K562 (cell line): ENCODE data around the gene RIMKLA. TPM values are rescaled to one million over a fixed set of nuclear protein-coding genes. Genes with fewer than 3 reads are reported as not detected.
A peak's percentile ranks its signal among the peaks of the same experiment; 100 is the strongest.

Source experiments
- MGA ChIP-seq: fragments of 450-650 bp; IDR thresholded peaks from 2 replicates; pipeline ENCODE4 v1.6.1; 2016; ENCODE audit warnings: mild to moderate bottlenecking, moderate library complexity
- MLLT1 ChIP-seq, 2 experiments: fragments of 450-650 bp; IDR thresholded peaks; 2 replicates each; pipeline ENCODE4 v1.6.1; 2016
- PATZ1 ChIP-seq: fragments of 250-450 bp; sonication (Bioruptor Pico); IDR thresholded peaks from 2 replicates; pipeline ENCODE4 v1.5.0; 2020; ENCODE audit warnings: mild to moderate bottlenecking, borderline replicate concordance
- SETDB1 ChIP-seq: IDR thresholded peaks from one replicate; pipeline ENCODE4 v1.6.1; 2012; ENCODE audit warnings: low read length, control low read depth, inconsistent platforms
- TAF15 ChIP-seq: fragments of 200-400 bp; formaldehyde crosslinking; IDR thresholded peaks from 2 replicates; pipeline ENCODE4 v1.6.1; 2017; ENCODE audit warnings: mild to moderate bottlenecking, low read depth, low read length, moderate library complexity
- THRAP3 ChIP-seq: fragments of 450-650 bp; IDR thresholded peaks from 2 replicates; pipeline ENCODE4 v1.6.1; 2016; ENCODE audit warnings: mild to moderate bottlenecking, inconsistent platforms, borderline replicate concordance
- ZNF23 ChIP-seq: fragments of 250-450 bp; sonication (Bioruptor Pico); IDR thresholded peaks from 2 replicates; pipeline ENCODE4 v1.4.0; 2020; ENCODE audit warnings: mild to moderate bottlenecking
- ZNF324 ChIP-seq: fragments of 250-450 bp; sonication (Bioruptor Pico); IDR thresholded peaks from 2 replicates; pipeline ENCODE4 v1.4.0; 2020; ENCODE audit warnings: mild to moderate bottlenecking
- polyA plus RNA-seq, 8 experiments: library from polyadenylated mRNA; depleted of rRNA in 4 of 8; stranded (reverse) in 5 of 8; unstranded in 3 of 8; fragments of >200 nt; fragmentation: Nextera tagmentation in 2 of 8; fragmentation: Illumina TruSeq in 1 of 8; extraction: Ambion mirVana in 2 of 8; extraction: Trizol in 1 of 8; gene quantifications; 2 replicates each; pipeline versions ENCODE4 v1.2.1 to v1.2.3, GENCODE V29; 2011 to 2014; ENCODE audit warnings: inconsistent platforms in 1 of 8, missing spikeins in 1 of 8
- total RNA-seq, 7 experiments: library from RNA; depleted of rRNA in 6 of 7; stranded (reverse); fragments of >200 nt in 6 of 7; fragmentation: Illumina TruSeq in 2 of 7; extraction: Trizol in 2 of 7; gene quantifications; 2 replicates each; pipeline versions ENCODE4 v1.2.1 to v1.2.3, GENCODE V29; 2011 to 2021; ENCODE audit warnings: low replicate concordance in 1 of 7

RIMKLA gene
- total and polyA plus RNA-seq, 9 of the 15 experiments (the other 6 are each of a cell fraction or from before 2014, with no cell fraction given): 0.02 TPM; not detected in 8

- TF ChIP-seq MGA (no peak), ZNF23 (CRISPR knock-in tag) (no peak), ZNF324 (CRISPR knock-in tag) (no peak), MLLT1 (IDR thresholded peaks at IDR 0.05) (peak in 1 of 2 experiments; percentile 24; a peak in 1 of 4 replicates), TAF15 (no peak), PATZ1 (CRISPR knock-in tag) (no peak), THRAP3 (peak; percentile 64; the same call in 1 of the 2 replicates), SETDB1 (no peak)
Measured at GRCh38 chr1:42333662-42334239, 46.8 kb upstream of the RIMKLA start (continued).
